Activated gamma-delta T cell (primary cell): ENCODE results near the gene IFT57.
"Not testable (repeated sequence)": the region's sequence is repeated elsewhere in the genome, so short reads cannot be mapped to it uniquely, and the experiment has no call there.

Source experiments
- DNase-seq: peaks from one replicate; lab custom pipeline; 2025; lab: John Stamatoyannopoulos, UW

Gene IFT57

DNA sequence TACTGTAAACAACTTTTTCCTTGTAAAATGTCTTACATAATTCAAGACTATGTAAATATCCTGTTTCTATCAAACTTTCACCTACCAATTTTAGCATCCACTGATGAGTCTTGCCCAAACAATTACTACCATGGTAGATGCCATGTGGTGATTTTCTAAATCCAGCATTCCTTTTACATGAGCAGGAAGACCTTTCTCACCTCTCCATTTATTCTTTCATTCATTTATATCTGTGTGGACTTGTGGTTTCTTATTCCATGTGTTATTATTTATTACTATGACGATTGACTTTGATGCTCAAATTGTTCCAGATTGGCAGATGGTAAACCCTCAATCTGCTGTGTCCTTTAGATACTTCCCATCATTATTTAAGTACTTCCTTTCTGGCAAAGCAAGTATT lies 62.4 kb downstream of the IFT57 start:
- DNase-seq = no peak

DNA sequence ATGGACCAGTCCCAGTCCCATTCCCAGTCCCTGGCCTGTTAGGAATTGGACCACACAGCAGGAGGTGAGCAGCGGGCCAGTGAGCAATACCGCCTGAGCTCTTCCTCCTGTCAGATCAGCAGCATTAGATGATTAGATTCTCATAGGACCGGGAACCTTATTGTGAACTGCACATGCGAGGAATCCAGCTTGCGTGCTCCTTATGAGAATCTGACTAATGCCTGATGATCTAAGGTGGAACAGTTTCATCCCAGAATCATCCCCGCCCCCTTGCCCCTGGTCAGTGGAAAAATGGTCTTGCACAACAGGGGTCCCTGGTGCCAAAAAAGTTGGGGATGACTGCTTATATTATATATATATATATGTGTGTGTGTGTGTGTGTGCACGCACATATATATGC lies 63.1 kb downstream of the IFT57 start:
- DNase-seq = no peak

DNA sequence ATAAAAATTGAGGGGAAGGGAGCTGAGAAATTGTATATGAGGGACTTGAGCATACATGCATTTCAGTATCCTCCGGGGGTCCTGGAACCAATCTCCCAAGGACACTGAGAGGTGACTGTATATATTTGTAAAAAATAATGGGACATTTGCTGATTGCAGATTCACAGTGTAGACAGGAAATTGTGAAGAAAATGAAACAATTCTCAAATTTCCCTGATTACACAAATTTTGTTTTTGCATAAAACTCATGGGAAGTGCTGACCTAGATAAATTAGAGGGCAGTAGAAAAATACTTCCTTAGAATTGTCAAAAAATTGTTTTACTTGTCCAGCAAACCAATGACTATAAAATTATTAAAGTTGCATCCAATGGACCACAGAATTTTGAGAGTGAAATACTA lies 64.0 kb downstream of the IFT57 start:
- no peak for DNase-seq

DNA sequence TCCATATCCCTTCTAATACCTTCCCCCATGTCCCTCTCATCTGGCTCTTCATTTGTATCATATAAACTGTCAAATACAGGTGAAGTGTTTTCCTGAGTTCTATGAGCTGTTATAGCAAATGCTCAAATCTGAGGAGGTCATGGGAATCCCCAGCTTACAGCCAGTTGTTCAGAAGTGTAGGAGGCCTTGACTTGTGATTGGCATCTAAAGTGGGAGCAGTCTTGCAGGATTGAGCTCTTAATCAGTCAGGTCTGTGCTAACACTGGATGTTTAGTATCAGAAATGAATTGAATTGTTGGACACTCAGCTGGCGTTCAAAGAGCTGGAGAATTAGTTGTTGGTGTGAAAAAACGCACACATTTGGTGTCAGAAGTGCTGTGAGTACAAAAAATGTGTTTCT lies 65.0 kb downstream of the IFT57 start:
- DNase-seq = no peak

DNA sequence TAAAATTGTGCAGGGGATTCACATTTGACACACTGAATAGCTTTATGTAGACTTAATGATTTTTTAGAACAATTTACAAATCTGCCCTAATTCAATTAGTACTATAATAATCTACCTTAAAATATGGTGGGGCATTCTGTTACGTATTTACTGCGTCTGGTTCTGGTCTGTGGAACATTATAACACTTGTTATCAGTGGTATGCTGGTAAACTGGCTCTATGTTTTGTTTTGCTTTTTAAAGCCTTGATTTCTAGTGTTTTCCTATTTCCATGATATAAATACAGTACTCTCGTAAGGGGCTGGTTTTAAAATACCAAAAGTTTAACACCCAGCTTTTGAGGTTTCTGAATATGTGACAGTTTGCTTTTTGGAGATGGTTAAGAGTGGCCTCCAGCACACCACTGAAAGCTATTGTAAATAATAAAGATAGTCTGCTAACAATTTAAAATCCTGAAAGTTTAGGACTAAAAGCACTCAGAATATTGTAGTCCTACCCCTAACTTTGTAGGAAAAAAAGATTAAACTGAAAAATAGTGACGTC lies 65.8 kb downstream of the IFT57 start:
- no peak for DNase-seq

DNA sequence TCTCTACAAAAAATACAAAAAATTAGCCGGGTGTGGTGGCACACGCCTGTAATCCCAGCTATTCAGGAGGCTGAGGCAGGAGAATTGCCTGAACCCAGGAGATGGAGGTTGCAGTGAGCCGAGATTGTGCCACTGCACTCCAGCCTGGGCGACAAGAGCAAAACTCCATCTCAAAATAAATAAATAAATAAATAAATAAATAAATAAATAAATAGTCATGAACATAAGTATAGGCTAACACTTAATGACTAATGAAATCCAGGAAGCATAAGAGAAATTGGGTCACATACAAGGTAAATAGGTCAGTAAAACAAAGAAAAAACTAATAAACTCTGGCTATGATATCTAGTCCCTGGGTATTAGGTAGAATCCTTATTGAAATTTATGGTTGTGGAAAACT lies 66.6 kb downstream of the IFT57 start:
- not testable (repeated sequence) for DNase-seq

DNA sequence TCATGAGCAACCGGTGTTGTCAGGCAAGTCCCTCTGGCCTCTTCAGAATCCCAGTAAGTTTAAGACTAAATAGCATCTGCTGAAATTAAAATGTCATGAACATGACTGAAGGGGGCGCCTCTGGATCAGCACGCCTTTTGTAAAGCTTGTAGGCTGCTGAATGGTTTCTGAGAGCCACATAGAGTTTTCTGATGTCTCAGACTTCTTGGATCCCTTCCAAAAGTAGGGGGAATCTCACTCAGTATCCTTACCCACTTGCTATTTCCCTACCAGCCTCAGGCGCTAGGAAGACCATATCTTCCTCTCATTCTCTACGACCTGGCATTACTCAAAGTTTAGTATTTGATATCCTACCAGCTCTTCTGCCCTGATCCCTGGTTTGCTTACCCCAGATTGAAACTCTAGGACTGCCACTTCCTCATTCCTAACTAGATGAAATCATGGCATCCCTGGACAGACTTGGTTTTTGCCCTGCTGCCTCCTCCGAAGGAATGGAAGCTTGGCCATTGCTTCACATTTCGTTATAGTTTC lies 68.7 kb downstream of the IFT57 start:
- no peak for DNase-seq

DNA sequence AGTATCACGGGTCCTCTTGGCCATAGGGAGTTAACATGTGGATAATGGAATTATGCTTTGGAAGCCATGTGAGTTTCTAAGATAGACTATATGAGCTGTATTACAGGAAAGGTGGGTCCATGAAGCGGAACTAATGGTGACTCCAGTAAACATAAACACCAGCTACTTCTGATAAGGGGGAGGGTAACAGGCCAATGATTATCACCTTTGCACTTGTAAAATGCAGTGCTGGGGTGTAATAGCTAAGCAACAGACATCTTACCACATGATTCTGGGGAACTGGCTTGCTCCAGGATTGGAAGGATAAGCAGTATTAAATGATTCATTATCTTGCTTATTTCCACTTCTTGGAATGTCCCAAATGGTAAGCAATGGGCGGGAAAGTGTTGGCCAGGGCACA lies 70.0 kb downstream of the IFT57 start:
- no peak for DNase-seq

DNA sequence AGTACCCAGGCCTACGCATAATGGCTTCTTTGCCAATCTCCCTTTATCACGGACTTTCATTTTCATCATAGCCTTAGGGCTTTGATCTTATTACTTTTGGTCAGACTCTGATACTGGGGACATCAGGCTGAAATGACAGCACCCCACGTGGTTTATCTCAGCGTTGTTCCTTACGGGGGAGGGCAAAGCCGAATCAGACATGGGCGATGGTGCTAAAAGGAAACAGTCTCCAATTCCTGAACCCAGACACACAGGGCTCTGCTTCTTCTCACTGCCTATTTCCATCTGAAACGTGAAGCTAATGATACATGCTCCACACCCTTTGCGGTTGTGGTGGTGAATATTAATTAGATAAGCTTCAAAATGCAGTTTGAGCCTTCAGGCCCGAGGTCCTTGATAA lies 72.0 kb downstream of the IFT57 start:
- no peak for DNase-seq

DNA sequence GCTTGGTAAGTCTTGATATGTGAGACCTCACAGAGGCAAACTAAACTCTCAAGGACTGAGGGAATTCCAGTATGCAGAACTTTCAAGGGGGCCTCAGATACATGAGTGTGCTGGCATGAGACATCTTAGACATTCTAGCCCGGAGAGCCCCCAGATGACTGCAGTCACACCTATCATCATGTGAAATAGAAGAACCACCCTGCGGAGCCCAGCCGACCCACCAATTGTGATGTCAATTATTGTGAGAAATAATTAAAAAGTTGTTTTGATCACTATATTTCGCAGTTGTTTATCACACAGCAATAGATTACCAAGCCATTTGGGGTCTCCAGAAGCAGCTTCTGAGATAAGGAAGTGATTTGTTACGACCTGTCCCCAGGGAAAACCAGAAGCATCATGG lies 76.1 kb downstream of the IFT57 start:
- DNase-seq = no peak

DNA sequence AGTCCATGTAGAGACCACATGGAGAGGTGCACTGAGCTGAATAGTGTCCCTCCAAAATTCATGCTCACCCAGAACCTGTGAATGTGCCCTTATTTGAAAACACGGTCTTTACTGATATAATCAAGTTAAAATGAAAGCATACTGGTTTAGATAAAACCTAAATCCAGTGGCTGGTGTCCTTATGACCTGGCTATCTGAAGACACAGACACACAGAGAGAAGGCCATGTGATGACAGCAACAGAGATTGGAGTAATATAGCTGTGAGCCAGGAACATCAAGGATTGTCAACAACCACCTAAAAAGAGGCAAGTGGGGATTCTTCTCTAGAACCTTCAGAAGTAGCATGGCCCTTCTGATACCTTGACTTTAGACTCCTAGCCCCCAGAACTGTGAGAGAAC lies 76.6 kb downstream of the IFT57 start:
- no peak for DNase-seq

DNA sequence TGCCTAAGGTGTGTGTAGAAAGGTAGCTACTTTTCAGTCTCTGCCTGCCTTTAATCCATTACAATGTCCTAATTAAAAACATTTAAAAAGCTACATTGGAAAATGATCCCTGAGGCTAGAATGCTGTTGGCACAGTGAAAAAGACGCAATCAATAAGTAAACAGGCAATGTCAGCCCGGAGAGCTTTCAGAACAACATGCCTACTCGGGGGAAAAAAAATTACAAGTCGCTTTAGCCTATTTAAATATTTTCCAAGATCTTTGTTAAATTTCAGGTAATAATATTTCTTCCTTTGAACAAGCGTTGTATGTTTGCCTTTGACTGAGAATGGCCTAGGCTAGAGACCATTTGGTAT lies 84.8 kb downstream of the IFT57 start:
- no peak for DNase-seq

DNA sequence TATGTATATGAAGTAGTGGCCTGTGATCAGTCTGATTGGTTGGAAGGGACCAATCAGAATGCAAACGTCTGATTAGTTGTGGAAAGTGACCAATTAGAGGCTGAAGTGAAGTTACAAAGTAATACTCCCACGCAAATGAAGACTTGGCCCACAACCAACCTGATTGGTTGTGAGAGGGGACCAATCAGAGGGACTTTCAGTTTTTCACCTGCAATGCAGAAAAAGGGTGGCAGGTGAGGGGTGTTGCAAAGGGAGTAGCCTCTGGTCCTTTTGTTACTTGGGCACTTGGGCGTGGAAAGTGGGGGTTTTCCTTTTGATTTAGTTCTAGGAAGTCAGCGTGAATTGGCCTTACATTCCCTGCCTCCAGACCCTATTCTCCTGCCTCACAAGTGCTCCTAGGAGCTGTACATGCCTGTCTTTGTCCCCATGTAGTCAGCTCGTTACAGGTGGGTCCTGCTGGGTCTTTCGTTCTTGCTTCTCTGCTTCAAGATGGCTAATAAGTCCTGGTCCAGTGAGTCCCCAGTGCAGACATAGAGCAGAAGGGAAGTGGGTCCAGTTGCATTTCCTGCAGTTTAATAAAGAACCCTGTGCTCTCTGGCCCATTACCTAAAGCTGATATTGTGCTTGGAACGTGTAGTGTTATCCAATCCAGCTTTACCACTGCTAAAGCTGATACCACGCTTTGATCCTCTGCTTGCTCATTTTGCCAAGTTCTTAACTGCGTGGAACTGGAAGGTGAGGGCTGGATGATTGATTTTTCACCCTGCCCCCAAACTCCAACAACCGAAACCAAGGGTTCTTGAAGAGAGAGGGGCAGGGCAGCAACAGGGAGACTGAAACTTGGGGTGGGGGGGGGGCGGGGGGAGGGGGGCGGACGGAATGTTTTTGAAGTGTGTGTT lies 85.4 kb downstream of the IFT57 start:
- DNase-seq = no peak

DNA sequence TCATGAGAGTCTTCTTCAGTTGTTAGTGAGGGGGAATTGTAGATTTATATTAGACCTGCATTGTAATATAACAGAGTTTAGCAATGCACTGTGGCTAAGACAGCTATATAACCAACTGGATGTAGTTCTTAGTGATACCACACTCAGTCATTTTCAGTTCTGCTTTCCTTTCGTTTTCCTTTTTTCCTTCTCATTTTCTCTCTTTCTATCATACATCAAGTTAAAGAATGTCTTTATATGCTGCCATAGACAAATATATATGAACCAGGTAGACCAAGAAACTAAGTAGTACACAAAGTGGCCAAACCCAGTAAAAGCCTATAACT lies 87.7 kb downstream of the IFT57 start:
- no peak for DNase-seq

DNA sequence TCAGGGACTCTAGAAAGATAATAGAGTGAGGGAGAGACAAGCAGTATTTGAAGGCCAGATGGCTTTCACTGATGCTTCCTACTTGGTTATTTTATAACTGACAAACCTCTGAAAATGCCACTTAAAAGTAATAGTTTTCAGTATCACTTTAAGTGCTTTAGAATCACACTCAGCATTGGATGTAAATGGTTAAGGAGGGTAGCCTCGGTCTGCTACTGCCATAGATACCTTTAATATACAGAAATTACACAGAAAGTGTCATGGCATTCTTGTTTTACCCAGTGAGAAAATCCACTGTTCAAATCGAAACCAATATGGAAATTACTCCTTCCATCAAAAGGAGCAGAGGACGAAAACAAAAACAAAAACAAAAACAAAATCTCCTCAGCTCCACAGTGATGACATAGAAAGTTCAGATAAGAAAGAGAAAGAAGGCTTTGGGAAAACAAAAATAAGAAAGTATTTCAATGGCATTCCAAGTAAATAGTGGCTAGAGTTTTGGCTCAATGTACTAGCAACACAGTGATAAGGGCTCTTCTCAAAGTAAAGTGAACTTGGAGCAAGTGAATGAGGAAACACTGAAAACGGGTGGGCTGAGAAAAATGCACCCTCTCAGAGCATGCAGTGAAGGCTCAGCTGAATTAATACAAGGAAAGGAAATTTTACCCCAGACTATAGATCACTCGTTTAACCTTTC lies 88.2 kb downstream of the IFT57 start:
- DNase-seq = no peak

DNA sequence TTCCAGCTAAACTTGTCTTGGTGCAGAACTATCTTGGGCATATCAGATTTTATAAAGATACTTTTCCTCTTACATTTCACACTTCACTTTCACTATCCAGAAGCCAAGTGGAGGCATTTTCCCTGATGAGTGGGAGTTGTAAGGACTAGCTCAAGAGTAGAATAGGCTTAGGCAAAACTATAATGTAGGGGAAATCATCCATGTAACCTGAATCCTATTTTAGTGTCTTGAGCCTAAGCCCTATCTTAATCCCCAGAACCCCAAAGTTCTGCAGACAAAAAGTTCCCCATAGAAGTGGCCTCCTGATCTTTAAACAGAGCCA lies 89.2 kb downstream of the IFT57 start:
- DNase-seq = no peak

DNA sequence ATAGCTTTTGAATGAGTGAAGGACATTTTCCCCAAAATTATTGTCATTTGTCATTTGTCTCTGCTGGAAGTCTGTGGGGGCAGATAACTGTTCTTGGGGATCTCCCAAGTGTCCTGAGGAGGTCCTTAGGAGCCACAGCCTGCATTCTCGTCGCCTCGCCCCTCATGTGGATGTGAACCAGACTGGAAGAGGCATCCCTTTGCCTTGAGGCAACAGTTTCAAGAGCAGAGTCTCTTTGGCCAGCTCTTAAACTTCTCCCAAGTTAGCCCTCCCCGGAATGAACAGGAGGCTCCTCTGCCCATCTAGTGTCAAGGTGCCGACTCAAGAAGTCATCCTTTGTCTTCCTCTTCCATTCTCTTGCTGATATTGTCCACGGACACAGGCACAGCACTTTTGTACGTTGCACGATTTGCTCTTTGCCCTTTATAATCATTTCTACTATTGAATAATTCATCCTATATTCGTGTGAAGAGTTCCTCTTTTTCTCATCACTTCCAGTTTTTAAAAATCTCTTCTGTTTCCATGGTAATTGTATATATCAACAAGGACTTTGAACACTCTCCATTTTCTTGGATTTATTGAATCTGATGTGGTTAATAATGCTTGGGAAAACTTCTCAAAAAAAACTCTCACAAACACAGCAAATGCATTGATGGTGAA lies 90.6 kb downstream of the IFT57 start:
- DNase-seq = no peak

DNA sequence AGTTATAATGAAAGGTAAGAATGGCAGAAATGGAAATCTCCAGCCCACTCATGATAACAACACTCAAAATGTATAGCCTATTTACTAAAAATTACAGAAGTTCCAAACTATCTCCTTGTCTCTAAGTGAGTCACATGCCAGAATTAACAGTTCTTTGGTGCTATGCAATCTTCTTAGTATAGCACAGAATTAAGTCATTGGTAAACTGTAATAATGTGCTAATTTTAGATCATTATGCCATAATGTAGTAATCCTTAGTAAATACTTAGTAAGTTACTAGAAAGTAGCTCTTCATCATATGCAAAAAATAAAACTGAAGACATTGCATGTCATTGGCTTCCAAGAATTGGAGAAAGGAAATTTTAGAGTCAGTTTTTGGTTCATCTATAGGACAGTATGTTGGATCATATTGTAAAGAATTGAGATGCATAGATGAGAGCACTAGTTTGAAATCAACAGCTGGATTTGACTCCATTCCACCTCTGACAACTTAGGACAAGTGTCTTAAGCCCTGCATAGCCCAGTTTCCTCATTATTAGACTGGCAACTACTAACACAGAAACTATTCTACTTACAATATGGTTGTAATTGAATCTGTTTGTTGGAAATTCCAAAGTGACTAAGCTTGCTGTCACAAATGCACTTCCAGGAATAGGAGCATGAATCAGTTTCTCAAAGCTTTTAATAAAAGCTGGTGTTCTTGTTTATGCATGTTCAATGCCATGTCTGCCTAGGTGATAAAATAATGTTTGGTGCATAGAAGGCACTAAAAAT lies 91.3 kb downstream of the IFT57 start:
- DNase-seq = no peak

DNA sequence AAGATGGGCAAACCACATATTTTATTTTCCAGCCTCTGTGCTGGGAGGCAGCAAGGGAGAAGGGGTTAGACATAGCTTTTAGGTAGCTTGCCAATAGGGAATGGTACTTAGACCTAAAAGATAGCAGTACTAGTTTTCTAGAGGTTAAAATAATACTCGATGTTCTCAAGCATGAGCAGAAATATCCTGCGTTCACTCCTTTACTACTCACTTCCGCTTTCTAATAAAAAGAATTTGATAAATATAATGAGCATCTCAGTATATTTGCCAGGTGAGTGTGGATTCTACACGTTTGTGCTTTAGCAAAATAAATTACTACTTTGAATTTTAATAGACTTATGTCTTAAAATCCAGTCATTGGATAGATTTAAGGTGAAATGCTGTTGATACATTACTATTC lies 92.0 kb downstream of the IFT57 start:
- DNase-seq = no peak

DNA sequence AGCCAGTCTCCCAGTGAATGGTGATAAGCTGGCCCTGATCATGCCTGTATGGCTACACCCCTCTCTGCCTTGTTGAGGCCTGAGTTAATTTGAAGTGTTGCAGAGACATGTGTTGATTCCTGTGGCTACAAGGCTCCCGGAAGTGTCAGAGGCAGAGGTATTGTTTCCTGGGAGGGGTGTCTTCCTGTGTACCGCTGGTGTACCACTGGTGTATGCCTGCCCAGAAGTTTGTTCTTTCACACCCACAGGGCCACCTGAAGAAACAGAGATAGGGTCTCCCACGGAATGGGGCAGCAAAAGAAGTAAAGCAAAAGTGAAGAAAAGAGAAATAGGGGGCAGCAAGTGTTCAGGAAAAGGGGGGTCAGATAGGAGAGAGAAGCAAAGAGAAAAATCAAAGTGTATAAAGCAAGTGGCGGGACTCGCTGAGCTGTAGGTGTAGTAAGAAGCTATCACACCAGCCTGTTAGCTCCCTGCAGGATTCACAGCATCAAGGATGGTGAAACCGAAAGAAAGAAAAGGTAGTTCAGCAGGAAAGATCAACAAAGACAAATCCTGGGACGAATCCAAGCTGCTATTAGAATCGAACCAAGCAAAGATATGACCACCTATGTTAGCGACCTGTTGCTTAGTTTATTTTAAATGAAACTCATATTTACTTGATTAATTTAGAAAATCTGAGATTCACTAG lies 94.8 kb downstream of the IFT57 start:
- no peak for DNase-seq

DNA sequence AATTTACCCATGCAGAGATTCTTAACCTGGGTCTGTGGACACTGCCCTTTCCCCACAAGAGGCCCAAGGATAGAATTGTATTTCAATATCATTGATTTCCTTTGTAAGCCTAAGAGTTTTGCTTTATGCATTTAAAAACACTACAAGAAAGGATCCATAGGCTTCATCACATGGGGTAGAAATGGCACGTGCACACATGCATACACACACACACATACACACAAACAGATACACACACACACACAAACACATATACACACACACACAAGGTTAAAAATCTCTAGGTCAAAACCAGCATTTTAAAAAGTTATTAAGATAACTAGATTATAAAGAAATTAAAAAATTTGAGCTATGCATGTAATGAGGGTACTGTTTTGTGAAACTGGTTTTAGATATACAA lies 95.9 kb downstream of the IFT57 start:
- no peak for DNase-seq
